Measurements from ENCODE around the gene ASB10.

The ASB10 gene, protein sequence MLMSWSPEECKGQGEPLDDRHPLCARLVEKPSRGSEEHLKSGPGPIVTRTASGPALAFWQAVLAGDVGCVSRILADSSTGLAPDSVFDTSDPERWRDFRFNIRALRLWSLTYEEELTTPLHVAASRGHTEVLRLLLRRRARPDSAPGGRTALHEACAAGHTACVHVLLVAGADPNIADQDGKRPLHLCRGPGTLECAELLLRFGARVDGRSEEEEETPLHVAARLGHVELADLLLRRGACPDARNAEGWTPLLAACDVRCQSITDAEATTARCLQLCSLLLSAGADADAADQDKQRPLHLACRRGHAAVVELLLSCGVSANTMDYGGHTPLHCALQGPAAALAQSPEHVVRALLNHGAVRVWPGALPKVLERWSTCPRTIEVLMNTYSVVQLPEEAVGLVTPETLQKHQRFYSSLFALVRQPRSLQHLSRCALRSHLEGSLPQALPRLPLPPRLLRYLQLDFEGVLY

DNA sequence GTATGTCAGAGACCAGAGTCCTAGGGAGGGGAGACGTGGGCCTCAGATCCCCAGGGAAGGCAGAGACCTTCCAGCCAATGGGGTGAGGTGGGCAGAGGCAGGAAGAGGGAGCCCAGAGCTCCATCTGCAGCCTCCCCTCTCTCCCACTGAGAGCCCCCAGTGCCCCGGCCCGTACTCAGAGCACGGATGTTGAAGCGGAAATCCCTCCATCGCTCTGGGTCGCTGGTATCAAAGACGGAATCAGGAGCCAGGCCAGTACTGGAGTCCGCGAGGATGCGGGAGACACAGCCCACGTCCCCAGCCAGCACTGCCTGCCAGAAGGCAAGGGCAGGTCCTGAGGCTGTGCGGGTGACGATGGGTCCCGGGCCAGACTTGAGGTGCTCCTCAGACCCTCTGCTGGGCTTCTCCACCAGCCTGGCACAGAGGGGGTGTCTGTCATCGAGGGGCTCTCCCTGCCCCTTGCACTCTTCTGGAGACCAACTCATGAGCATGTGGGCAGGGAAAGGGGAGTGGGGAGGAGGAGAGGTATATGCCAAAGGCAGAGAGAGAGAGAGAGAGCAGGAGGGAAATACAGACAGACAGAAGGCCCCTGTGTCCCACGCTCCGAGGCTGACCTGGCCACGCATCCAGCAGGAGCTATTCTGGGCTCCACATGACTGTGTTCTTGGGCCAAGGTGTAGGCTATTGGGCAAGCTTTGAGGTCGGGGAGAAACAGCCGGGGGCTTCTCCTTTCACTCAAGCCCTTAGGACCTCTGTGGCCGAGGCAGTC lies at the start of gene ASB10:
Gene ASB10 (minus strand): TSS at position 611 of the 769 bp plus-strand sequence. CDS start 120 bp downstream, at position 491.
- no peak for DNase-seq (ENCODE audit: extremely low read depth in 1 of 2, low read depth in 1 of 2)

DNA sequence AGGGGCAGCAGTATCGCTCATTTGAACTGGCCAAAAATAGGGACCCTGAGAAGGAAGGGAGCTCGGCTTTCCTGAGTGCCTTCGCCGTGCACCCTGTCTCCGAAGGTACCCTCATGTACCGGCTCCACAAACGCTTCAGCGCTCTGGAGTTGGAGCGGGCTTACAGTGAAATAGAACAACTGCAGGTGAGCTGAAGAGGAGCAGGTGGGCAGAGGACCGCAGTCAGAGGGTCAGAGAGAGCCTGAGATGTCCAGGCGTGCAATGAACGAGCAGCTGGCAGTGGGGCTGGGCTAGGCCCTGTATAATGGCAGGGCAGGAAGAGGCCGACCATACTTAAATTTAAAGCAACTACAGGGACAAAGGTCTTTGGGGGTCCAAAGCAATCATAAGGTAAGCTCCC lies 49.4 kb upstream of the ASB10 start:
- no peak for DNase-seq (ENCODE audit: extremely low read depth in 1 of 2, low read depth in 1 of 2)

GRCh38 chr7:151235091-151235787 lies 48.2 kb upstream of the ASB10 start:
- DNase-seq (ENCODE audit: extremely low read depth in 1 of 2, low read depth in 1 of 2) = no peak

DNA sequence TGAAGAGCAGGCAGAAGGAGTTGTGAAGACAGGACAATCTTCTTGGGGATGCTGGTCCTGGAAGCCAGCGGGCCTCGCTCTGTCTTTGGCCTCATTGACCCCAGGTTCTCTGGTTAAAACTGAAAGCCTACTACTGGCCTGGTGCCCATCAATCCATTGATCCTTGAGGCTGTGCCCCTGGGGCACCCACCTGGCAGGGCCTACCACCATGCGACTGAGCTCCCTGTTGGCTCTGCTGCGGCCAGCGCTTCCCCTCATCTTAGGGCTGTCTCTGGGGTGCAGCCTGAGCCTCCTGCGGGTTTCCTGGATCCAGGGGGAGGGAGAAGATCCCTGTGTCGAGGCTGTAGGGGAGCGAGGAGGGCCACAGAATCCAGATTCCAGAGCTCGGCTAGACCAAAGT lies 46.8 kb upstream of the ASB10 start:
- no peak for DNase-seq (ENCODE audit: extremely low read depth in 1 of 2, low read depth in 1 of 2)

GRCh38 chr7:151232917-151233701 lies 46.1 kb upstream of the ASB10 start:
- peak; percentile 37 to 84 for DNase-seq (ENCODE audit: extremely low read depth in 1 of 2, low read depth in 1 of 2)

GRCh38 chr7:151232091-151232916 lies 45.3 kb upstream of the ASB10 start, which contains the start of gene CHPF2:
Gene CHPF2 (plus strand): TSS chr7:151232483. CDS start chr7:151234012, 1,529 bp downstream.
- DNase-seq (ENCODE audit: extremely low read depth in 1 of 2, low read depth in 1 of 2) = peak; percentile 83 to 88

DNA sequence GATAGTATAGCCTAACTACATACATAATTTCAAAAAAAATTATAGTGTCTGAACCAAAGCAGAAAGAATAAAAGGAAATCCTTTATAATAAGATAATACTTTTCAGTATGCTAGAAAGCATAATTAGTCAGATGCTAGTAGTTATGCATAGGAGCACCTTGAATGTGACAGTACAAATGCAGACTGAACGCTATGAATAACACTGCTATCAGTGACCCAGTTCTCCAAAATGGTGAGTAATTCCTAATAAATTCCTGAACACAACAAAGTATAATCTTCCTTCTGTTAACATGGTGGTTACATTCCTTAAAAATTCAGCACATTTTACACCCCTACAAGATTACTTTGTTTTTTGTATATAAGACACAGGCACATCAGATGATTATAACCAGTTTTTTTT lies 44.0 kb upstream of the ASB10 start:
- no peak for DNase-seq (ENCODE audit: extremely low read depth in 1 of 2, low read depth in 1 of 2)

GRCh38 chr7:151229249-151229648 lies 42.2 kb upstream of the ASB10 start:
- no peak for DNase-seq (ENCODE audit: extremely low read depth in 1 of 2, low read depth in 1 of 2)

DNA sequence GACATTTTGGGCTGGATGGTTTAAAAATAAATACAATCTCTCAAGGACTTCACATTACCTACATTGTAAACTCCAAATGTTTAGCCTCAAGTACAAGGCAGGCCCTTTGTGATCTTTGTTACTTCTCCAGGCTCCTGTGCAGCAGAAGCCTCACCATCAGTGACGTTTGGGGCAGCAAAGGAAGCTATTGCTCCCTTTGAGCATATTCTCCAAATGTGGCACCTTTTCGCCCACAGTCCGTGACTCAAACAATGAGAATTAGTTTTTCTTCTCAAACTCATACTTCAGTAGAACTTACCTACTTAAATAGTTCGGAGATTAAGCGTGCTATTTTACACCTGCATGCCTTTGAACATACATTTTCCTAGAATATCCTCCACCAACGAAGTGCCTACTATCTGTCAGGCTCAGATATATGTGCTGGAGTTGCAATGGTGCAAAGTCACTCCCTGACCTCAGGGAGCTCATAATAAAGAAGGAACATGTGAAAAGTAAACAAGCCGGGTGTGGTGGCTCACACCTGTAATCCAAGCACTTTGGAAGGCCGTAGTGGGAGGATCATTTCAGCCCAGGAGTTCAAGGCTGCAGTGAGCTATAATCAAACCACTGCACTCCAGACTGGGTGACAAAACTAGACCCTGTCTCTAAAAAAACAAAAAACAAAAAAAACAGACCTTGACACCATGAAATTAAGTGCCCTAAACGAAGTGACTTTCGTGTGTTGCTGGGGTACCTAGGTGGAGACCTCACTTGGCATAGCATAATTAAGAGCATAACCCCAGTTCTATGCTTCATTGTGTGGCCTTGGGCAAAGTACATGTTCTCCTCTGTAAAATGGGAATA lies 41.2 kb upstream of the ASB10 start:
- no peak for DNase-seq (ENCODE audit: extremely low read depth in 1 of 2, low read depth in 1 of 2)

- DNase-seq (ENCODE audit: extremely low read depth in 1 of 2, low read depth in 1 of 2) = peak; percentile 97 to 98
These were observed 40.1 kb upstream of the ASB10 start, which contains the start of gene ABCF2 for GRCh38 chr7:151226875-151227782. Gene ABCF2 (minus strand): TSS chr7:151227205. CDS start chr7:151226458, 747 bp downstream.

DNA sequence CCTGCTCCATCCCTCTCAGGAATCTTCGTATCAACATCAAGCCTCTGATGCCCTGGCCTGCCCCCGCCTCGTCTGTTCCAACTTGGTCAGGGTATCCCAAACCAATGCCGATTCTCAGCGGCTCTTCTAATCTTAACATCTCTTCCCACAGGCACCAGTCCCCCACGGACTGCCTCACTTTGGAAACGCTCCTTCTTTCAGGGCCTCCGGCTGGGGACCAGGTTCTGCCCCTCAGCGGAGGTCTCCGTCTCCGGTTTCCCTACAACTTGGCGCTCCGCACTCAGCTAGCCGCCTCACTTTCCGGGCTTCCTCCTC lies 39.5 kb upstream of the ASB10 start:
- DNase-seq (ENCODE audit: extremely low read depth in 1 of 2, low read depth in 1 of 2) = no peak

- no peak for DNase-seq (ENCODE audit: extremely low read depth in 1 of 2, low read depth in 1 of 2)
These were observed 39.0 kb upstream of the ASB10 start for GRCh38 chr7:151225948-151226510.

- DNase-seq (ENCODE audit: extremely low read depth in 1 of 2, low read depth in 1 of 2) = no peak
These were observed 36.7 kb upstream of the ASB10 start for GRCh38 chr7:151223728-151224127.

DNA sequence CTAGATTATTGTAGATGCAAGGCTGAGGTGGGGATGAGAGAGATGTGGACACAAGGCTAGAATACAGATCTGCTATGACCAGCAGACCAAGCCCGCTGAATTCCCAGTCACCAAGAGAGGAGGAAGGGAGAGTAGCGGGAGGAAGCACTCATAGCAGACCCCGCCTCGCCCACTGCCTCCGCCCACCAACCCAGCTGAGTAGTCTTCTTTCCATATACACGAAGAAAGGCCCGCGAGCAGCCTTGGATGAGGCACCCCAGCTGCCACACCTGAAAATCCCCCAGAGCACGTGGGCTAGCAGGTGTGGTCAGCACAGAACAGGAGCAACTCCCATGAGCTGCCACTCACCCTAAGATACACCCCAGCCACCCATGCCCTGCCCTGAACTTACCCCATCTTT lies 31.1 kb upstream of the ASB10 start:
- DNase-seq (ENCODE audit: extremely low read depth in 1 of 2, low read depth in 1 of 2) = no peak

DNA sequence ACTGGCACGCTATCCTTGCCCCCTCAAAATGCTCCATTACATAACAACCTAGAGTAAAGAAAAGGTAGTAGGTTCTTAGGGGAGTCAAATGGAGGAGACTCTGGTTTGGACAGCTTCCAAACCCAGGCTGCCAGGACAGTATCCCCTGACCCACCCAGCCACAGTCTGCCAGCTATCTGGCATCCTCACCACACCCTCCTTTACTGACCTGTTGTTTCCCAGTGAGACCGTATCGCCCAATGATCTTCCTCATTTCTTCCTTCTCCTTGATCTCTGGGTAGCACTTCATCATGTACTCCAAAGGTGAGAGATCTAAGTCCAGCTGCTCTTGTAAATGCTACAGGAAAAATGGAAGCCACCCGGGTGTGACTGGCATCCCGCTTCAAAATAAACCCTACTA lies 28.3 kb upstream of the ASB10 start:
- no peak for DNase-seq (ENCODE audit: extremely low read depth in 1 of 2, low read depth in 1 of 2)

GRCh38 chr7:151213826-151214225 lies 26.8 kb upstream of the ASB10 start:
- no peak for DNase-seq (ENCODE audit: extremely low read depth in 1 of 2, low read depth in 1 of 2)

GRCh38 chr7:151212626-151213025 lies 25.6 kb upstream of the ASB10 start:
- no peak for DNase-seq (ENCODE audit: extremely low read depth in 1 of 2, low read depth in 1 of 2)
